Measurements from ENCODE around the gene SERPIND1. TPM values are rescaled to one million over a fixed set of nuclear protein-coding genes. Genes with fewer than 3 reads are reported as not detected.

Gene SERPIND1
- polyA plus RNA-seq, 3 donors: not detected

- H3K79me2 ChIP-seq (ENCODE audit: insufficient read depth, low read length): no peaks in the 10 kb centered on the region
- H3K27me3 Mint-ChIP-seq (ENCODE audit: low read depth in 3 of 3): peaks cover 0 to 2% (median 0%) of the 10 kb centered on the region in 3 donors
- peak overlapping the region in 3 of 7 donors; percentile 47 to 67 (median 48) for H3K27ac Mint-ChIP-seq
- peak overlapping the region in 1 of 2 donors; percentile 8 for H3K27ac ChIP-seq (ENCODE audit: low read depth in 1 of 2, low read length in 2 of 2)
- H3K4me2 ChIP-seq (replicated peaks; ENCODE audit: extremely low read depth, low read length, poor library complexity, severe bottlenecking): no peak overlapping the region
- H3K4me3 ChIP-seq (replicated peaks in 1 of 3; ENCODE audit: low read depth in 2 of 3, low read length in 3 of 3): no peak overlapping the region
- H3K4me1 Mint-ChIP-seq: peaks cover 2% of the 10 kb centered on the region
- no peak overlapping the region for H3K4me3 Mint-ChIP-seq
- H4K20me1 ChIP-seq (ENCODE audit: insufficient read depth, low read length): no peaks in the 10 kb centered on the region
- no peak overlapping the region for H2AFZ ChIP-seq (ENCODE audit: insufficient read depth, low read depth, low read length, poor library complexity, severe bottlenecking)
- no peaks in the 10 kb centered on the region for H3K9me3 ChIP-seq (replicated peaks in 1 of 2; ENCODE audit: control insufficient read depth in 1 of 2, insufficient read depth in 1 of 2, low read length in 2 of 2)
- H3K36me3 ChIP-seq (replicated peaks in 1 of 2; ENCODE audit: control insufficient read depth in 1 of 2, insufficient read depth in 2 of 2, low read length in 2 of 2): peaks cover 74 to 94% of the 10 kb centered on the region in 2 donors
- no peak for TF ChIP-seq CTCF (IDR thresholded peaks at IDR 0.05)
- no peaks in the 10 kb centered on the region for H3K4me1 ChIP-seq (ENCODE audit: control insufficient read depth in 1 of 2, insufficient read depth in 2 of 2, low read length in 2 of 2)
- no peak for DNase-seq
- intact Hi-C loops (cut with micrococcal nuclease): no loop called here
- H3K36me3 Mint-ChIP-seq: peaks cover 87 to 90% of the 10 kb centered on the region in 2 donors
- no peak overlapping the region for H3K9ac ChIP-seq (ENCODE audit: insufficient read depth, low read length, poor library complexity, severe bottlenecking)
- 96% methylated on average over 9 of the region's 12 CpGs for WGBS (ENCODE audit: insufficient coverage)
- H3K27me3 ChIP-seq (ENCODE audit: control insufficient read depth in 2 of 2, insufficient read depth in 2 of 2, low read length in 2 of 2): no peaks in the 10 kb centered on the region
- no peaks in the 10 kb centered on the region for H3K9me3 Mint-ChIP-seq
Measured at GRCh38 chr22:20792221-20792965, 18.5 kb downstream of the SERPIND1 start.

GRCh38 chr22:20792966-20793728, 19.2 kb downstream of the SERPIND1 start:
- Histone ChIP-seq H3K4me3 (replicated peaks in 1 of 3; ENCODE audit: low read depth in 2 of 3, low read length in 3 of 3) (no peak overlapping the region), H3K36me3 (replicated peaks in 1 of 2; ENCODE audit: control insufficient read depth in 1 of 2, insufficient read depth in 2 of 2, low read length in 2 of 2) (peaks cover 74 to 94% of the 10 kb centered on the region in 2 donors), H4K20me1 (ENCODE audit: insufficient read depth, low read length) (no peaks in the 10 kb centered on the region), H3K27me3 (ENCODE audit: control insufficient read depth in 2 of 2, insufficient read depth in 2 of 2, low read length in 2 of 2) (no peaks in the 10 kb centered on the region), H3K27ac (ENCODE audit: low read depth in 1 of 2, low read length in 2 of 2) (peak overlapping the region in 1 of 2 donors; percentile 8), H3K4me1 (ENCODE audit: control insufficient read depth in 1 of 2, insufficient read depth in 2 of 2, low read length in 2 of 2) (no peaks in the 10 kb centered on the region), H3K79me2 (ENCODE audit: insufficient read depth, low read length) (no peaks in the 10 kb centered on the region), H2AFZ (ENCODE audit: insufficient read depth, low read depth, low read length, poor library complexity, severe bottlenecking) (no peak overlapping the region), H3K9ac (ENCODE audit: insufficient read depth, low read length, poor library complexity, severe bottlenecking) (no peak overlapping the region), H3K9me3 (replicated peaks in 1 of 2; ENCODE audit: control insufficient read depth in 1 of 2, insufficient read depth in 1 of 2, low read length in 2 of 2) (no peaks in the 10 kb centered on the region), H3K4me2 (replicated peaks; ENCODE audit: extremely low read depth, low read length, poor library complexity, severe bottlenecking) (no peak overlapping the region)
- no peak for TF ChIP-seq CTCF (IDR thresholded peaks at IDR 0.05)
- intact Hi-C loops (cut with micrococcal nuclease): no loop called here
- H3K4me3 Mint-ChIP-seq: no peak overlapping the region
- peaks cover 87 to 90% of the 10 kb centered on the region in 2 donors for H3K36me3 Mint-ChIP-seq
- whole genome bisulfite sequencing (ENCODE audit: insufficient coverage): 90% methylated on average over 2 of the region's 3 CpGs
- H3K4me1 Mint-ChIP-seq: peaks cover 2% of the 10 kb centered on the region
- no peak for DNase-seq
- H3K27ac Mint-ChIP-seq: peak overlapping the region in 3 of 7 donors; percentile 47 to 67 (median 48)
- H3K27me3 Mint-ChIP-seq (ENCODE audit: low read depth in 3 of 3): peaks cover 0 to 2% (median 0%) of the 10 kb centered on the region in 3 donors
- H3K9me3 Mint-ChIP-seq: no peaks in the 10 kb centered on the region

Data from CD14-positive monocyte (primary cell).